ENCODE data around the gene SERPINB2. TPM values are rescaled to one million over a fixed set of nuclear protein-coding genes. Genes with fewer than 3 reads are reported as not detected.
"Not testable (repeated sequence)": the region's sequence is repeated elsewhere in the genome, so short reads cannot be mapped to it uniquely, and the experiment has no call there.

The SERPINB2 gene
- total RNA-seq, 1 donor: 143 TPM

- peaks cover 9% of the 10 kb centered on the region for H3K27me3 ChIP-seq (ENCODE audit: insufficient read depth, low read length)
- H3K4me1 ChIP-seq (ENCODE audit: insufficient read depth, low read length): peaks cover 17% of the 10 kb centered on the region
- H3K9me3 ChIP-seq (ENCODE audit: low read depth, low read length): no peaks in the 10 kb centered on the region
- no peak overlapping the region for H3K4me3 ChIP-seq (ENCODE audit: low read length)
These were observed 52.5 kb downstream of the SERPINB2 start for GRCh38 chr18:63940008-63940407.

- not testable (repeated sequence) for H3K9me3 ChIP-seq (ENCODE audit: low read depth, low read length)
- peaks cover 17% of the 10 kb centered on the region for H3K4me1 ChIP-seq (ENCODE audit: insufficient read depth, low read length)
These were observed 53.1 kb downstream of the SERPINB2 start for GRCh38 chr18:63940543-63941050.

GRCh38 chr18:63947051-63947790 is 59.7 kb downstream of the SERPINB2 start:
- H3K4me3 ChIP-seq (ENCODE audit: low read length): no peak overlapping the region
- H3K27me3 ChIP-seq (ENCODE audit: insufficient read depth, low read length): peaks cover 12% of the 10 kb centered on the region
- peaks cover 8% of the 10 kb centered on the region for H3K4me1 ChIP-seq (ENCODE audit: insufficient read depth, low read length)
- H3K9me3 ChIP-seq (ENCODE audit: low read depth, low read length): no peaks in the 10 kb centered on the region

More at GRCh38 chr18:63940543-63941050, 53.1 kb downstream of the SERPINB2 start:
- not testable (repeated sequence) for H3K4me3 ChIP-seq (ENCODE audit: low read length); H3K27me3 ChIP-seq (ENCODE audit: insufficient read depth, low read length)

GRCh38 chr18:63949068-63949737 is 61.7 kb downstream of the SERPINB2 start, which contains the start of gene HMSD:
TSS of gene HMSD (plus strand) at chr18:63949301. CDS start at chr18:63953456, 4,155 bp downstream.
- Histone ChIP-seq H3K27me3 (ENCODE audit: insufficient read depth, low read length) (peaks cover 9% of the 10 kb centered on the region), H3K4me3 (ENCODE audit: low read length) (no peak within 1 kb of the TSS), H3K4me1 (ENCODE audit: insufficient read depth, low read length) (peaks cover 8% of the 10 kb centered on the region), H3K9me3 (ENCODE audit: low read depth, low read length) (no peaks in the 10 kb centered on the region)

- H3K4me3 ChIP-seq (ENCODE audit: low read length): no peak overlapping the region
- peaks cover 7% of the 10 kb centered on the region for H3K27me3 ChIP-seq (ENCODE audit: insufficient read depth, low read length)
- no peaks in the 10 kb centered on the region for H3K9me3 ChIP-seq (ENCODE audit: low read depth, low read length)
- peaks cover 8% of the 10 kb centered on the region for H3K4me1 ChIP-seq (ENCODE audit: insufficient read depth, low read length)
These were observed 63.8 kb downstream of the SERPINB2 start for GRCh38 chr18:63951302-63951705.

Other genes starting within 250 kb of the SERPINB2 start
- gene SERPINB4, start 243.4 kb upstream of the SERPINB2 start, total RNA-seq: not detected
- gene SERPINB3, start 225.8 kb upstream of the SERPINB2 start, total RNA-seq: not detected
- gene SERPINB11, start 184.7 kb upstream of the SERPINB2 start, total RNA-seq: not detected
- not detected for gene SERPINB7, start 112.3 kb upstream of the SERPINB2 start, total RNA-seq
- gene SERPINB10, start 20.3 kb downstream of the SERPINB2 start, total RNA-seq: 5.7 TPM
- not detected for gene HMSD, start 61.6 kb downstream of the SERPINB2 start, total RNA-seq
- gene SERPINB8, start 82.4 kb downstream of the SERPINB2 start, total RNA-seq: 18.8 TPM

Data from mononuclear cell (primary cell).